HuH-7 (cell line): Measurements from ENCODE around the gene GALNTL6.

Experiments used
- DNase-seq: peaks from one replicate; pipeline ENCODE4 v3.0.0; 2011; ENCODE audit warnings: low spot score

Gene GALNTL6

DNA sequence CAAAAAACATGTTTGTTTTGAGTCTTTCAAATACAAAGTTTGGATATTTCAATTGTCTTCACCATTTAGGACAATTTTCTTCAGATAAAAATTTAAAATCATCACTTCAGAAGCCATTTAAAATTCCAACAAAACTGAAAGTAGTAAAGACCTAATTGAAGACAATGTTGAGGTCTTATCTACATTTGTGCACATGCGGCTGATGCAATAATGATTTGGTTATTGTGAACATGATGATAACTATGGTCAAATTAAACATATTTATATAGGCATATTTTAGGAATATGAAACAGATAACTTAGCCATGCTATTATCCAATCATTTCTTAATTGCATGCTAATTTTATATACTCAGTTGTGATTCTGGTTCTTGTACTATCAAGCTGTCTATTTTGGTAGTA, 407.5 kb downstream of the GALNTL6 start:
- no peak for DNase-seq

GRCh38 chr4:172225457-172225856, 412.3 kb downstream of the GALNTL6 start:
- DNase-seq, result no peak

- DNase-seq, result no peak
Measured at GRCh38 chr4:172232966-172233365, 419.8 kb downstream of the GALNTL6 start.

DNA sequence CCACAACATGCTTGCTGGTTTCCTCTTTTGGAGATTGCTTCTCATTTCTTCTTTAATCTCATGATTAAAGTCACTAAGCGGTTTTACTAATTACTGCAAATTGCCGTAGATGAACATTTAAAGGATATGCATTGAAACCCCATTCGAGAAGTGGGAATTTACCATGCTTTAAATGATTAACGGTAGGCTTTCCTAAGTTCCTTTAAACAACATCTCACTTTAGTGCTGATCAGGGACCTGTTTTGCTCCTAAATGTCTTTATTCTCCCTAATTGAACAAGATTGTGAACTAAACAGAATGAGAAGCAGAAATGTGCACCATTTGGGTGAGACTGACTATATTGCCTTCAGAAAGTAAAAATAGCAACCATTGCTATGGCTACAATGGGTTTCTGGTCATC, 430.3 kb downstream of the GALNTL6 start:
- no peak for DNase-seq

DNA sequence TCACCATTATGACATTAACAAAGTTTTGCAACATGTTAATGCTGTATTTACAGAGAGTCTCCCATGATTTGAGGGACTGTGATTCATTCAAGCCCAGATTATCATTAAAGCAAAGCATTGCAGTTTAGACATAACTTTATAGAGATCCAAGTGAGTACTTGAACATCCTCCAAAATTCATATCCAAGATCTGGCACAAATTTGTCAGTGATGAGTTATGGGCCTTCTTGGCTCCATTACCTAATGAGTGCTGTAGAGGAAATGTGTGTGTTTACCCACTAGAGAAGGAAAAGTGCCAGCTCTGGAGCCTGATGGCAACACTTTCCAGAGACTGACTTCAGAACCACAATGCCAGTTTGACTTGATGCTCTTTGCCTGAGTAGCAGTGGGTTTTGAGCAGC, 432.3 kb downstream of the GALNTL6 start:
- DNase-seq, result no peak

DNA sequence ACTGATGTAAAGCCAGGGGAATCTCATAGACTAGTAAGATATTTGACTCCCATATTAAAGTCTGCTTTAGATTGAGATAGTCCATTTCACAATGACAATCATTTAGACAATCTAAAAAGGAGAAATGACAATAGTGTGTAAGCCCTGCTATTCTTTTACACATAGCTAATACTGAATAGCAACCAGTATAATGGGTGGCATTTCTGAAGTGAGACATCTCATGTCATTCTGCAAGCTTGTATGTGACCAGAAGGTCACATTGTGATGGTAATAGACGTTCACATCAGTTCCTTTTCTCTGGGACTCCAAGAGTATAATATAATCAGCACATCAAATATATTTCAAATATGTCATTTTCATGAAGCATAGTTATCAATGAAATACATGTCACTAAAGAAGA, 440.2 kb downstream of the GALNTL6 start:
- DNase-seq, result no peak

DNA sequence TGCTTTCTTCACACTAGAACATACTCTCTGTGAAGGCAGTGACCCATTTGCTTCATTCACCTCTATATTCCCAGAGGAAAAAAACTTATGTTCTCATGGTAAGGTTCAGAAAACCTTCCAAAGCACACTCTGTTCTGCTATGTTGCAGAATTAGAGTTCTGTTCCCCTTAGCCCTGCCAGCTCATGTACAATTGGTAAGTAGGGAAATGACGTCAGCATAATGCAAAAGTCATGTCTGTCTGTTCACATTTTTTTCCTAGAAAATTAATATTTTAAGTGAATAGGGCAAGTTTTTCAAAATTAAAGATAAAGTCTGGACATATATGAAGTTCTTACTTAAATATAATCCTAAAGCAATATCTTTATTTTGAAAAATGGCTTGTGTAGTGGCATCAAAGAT, 443.6 kb downstream of the GALNTL6 start:
- DNase-seq, result no peak

- DNase-seq, result no peak
Measured at GRCh38 chr4:172270397-172270796, 457.2 kb downstream of the GALNTL6 start.

- DNase-seq, result no peak
Measured at GRCh38 chr4:172287117-172287516, 473.9 kb downstream of the GALNTL6 start.

DNA sequence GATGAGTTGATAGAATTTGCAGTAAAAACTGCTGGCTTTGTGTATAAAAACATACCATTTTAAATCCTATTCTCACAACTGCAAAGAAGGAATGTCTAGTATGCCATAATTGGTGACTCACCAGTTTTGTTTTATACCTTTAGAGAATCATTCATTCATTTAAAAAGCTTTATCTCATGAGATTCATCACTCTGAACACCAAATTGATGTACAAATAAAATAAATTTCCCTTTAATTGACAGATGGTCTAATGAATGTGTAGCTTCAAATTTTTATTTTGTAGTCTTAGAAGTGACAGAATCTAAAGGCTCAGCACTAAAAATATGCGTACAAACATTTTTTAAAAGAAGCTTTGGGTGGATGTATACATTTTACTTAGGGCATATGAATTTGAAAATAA, 492.5 kb downstream of the GALNTL6 start:
- no peak for DNase-seq

DNA sequence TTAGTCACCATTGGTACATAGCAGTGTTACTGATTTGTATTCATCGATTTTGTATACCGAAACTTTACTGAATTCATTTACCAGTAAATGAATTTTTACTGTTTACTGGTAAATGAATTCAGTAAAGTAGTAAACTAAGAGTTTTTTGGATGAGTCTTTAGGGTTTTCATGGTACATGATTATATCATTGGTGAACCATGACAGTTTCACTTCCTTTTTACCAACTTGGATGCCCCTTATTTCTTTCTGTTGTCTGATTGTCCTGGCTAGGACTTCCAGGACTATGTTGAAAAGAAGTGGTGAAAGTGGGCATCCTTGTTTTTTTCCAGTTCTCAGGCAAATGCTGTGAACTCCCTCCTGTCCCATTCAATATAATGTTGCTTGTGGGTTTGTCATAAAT, 494.9 kb downstream of the GALNTL6 start:
- DNase-seq, result no peak

DNA sequence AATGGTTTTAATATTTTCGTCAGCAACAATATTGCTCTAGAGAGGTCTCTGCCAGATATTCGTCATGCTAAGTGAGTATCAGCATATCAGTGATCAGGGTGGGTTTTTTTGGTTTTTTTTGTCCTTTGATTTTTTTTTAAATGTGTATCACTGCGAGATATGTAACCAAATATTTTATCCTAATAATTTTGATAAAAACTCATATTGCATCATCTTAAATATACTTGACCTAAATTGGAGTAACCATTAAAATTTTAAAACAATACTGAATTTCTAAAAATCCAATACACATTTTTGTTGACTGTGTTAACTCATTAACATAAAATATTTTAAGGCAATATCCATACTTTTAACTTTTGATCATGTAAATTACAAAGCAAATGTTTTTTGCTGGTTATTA, 498.5 kb downstream of the GALNTL6 start:
- no peak for DNase-seq

DNA sequence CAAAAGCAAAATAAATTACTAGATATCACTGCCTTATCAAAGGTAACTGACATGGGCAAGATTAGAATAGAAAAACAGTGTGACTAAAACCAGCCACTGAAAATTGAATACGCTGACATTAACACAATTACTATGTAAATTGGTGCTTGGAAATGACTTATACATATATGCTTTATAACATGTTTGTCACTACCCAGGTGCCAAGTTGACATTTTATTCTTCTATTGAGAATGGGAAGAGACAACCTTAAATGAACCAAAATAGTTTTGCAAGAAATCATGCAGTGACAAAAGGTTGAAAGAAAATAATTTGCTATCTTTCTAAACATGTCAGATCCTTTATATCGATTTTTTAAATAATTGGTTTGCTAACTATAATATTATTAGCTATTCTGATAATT, 510.1 kb downstream of the GALNTL6 start:
- no peak for DNase-seq

DNA sequence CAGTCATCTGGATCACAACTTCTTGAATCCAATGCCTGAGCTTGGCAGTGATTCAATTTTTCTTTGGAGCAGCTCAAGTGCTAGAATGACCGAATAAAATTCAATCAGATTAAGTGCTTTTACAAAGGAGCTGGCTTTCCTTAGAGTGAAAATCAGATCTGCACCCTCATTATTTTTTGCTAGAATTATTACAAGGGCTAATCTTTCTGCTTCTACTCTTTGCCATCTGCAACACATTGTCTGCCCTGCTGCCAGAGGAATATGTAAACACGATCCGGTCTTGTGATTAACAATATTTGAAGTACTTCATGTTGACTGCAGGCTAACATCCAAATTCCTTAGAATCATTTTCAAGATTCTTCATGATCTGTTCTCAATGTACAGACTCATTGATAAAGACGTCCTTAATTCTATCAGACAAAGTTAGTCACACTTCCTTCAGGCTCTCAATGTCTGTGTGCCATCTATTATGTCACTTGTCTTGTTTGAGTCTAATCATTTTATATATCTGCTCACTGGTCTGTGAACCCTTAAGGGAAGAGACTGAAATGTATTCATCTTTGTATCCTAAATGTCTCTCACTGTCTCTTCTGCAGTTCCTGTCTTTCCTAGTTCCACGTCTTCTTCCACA, 531.2 kb downstream of the GALNTL6 start:
- DNase-seq, result no peak

GRCh38 chr4:172348426-172348825, 535.2 kb downstream of the GALNTL6 start:
- DNase-seq, result no peak

DNA sequence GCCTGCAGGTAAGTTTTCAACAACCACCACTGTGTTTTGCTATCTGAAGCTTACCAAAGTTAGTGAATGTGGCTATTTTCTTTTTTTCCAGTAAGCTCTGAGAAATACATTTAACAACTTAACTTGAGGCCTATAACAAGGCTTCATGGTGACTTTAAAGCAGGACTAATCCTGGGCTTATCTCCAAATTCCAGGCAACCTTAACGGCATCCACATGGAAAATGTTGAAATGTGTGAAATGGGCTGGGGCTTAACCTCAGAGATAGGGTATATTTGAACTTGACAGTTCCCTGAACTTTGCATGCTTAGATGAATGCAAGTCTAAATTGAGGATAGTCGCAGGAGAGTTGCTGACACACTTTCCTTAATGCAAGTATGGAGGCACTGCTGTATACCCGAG, 539.2 kb downstream of the GALNTL6 start:
- no peak for DNase-seq

GRCh38 chr4:172356016-172356415, 542.8 kb downstream of the GALNTL6 start:
- no peak for DNase-seq

DNA sequence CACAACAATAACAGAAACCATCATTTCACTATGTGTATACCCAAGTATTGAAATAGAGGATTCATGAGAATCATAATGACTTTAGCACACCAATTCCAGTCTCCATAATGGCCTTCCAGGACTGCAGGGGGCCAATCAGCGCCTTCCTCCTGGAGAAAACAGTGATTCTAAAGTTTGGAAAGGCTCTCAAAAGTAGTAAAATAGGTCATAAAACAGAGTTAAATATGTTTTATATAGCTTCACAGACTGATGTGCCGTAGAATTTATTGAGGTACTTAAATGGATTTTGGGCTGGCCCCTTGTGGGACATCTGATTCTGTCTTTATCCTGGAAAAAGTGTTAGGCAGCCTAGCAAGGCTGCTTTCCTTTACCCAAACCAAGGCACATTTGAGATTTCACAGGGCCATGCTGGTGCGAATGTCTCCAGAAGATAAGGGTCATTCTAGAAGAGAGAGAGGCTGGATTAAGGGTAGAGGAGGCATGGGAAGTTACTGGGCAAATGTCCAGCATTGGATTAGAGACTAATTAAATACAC, 543.9 kb downstream of the GALNTL6 start:
- no peak for DNase-seq

DNA sequence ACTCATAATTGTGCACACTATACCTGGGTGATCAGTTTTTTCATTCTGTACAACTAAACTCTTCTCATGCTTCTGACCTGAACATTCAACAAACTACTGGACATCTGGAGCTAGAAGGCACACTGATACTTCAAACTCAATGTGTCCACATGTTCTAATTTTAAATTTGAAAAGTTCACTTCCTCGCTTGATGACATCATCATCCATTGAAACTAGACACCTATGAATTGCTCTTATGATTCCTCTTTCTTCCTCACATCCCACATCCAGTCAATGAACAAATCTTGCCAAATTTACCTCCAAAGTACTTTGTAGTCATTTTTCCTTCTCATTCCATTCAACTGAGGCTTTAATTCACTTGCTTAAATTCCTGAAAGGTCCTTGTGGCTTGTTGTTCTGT, 549.4 kb downstream of the GALNTL6 start:
- no peak for DNase-seq

DNA sequence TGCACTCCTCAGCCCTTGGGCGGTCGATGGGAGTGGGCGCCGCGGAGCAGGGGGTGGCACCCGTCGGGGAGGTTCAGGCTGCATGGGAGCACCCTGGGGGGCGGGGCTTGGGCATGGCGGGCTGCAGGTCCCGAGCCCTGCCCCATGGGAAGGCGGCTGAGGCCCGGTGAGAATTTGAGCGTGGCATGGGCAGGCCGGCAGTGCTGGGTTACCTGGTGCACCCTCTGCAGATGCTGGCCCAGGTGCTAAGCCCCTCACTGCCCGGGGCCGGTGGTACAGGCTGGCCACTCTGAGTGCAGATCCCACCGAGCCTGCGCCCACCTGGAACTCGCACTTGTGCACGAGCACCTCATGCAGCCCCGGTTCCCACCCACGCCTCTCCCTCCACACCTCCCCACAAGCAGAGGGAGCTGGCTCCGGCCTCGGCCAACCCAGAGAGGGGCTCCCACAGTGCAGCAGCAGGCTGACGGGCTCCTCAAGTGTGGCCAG, 556.3 kb downstream of the GALNTL6 start:
- DNase-seq, result no peak

GRCh38 chr4:172377486-172378140, 564.4 kb downstream of the GALNTL6 start:
- DNase-seq, result no peak

DNA sequence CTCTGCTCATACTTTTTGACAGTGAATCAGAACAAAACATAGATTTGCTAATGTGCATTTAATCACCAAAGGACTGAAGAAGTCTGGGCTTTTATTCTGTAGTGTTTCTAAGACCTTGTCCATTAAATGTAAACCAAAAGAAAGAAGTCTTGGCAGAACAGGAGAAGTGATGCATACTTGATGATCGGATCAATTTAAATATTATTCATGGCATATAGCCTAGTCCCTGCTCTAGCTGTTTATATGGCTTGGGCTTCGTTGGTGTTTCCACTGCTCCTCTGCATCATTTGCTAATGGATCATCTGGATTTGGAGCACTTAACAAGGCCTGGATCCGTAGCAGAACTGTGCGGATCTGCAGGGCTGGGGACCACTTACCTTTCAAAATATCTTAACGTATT, 566.6 kb downstream of the GALNTL6 start:
- no peak for DNase-seq

GRCh38 chr4:172390331-172390730, 577.1 kb downstream of the GALNTL6 start:
- no peak for DNase-seq

GRCh38 chr4:172392741-172393140, 579.5 kb downstream of the GALNTL6 start:
- DNase-seq, result no peak
